ENCODE measurements around the gene LRRC28.

GRCh38 chr15:99275061-99275460 lies 23.8 kb downstream of the LRRC28 start:
- no peak for TF ChIP-seq CTCF (IDR thresholded peaks at IDR 0.05)
- no peak for TF ChIP-seq EP300 (IDR thresholded peaks at IDR 0.05; ENCODE audit: low read depth)
- no peak for TF ChIP-seq POLR2AphosphoS5 (IDR thresholded peaks at IDR 0.05)
- TF ChIP-seq POLR2A (IDR thresholded peaks at IDR 0.05): no peak
